ENCODE results near the gene DUS3L.
"Not testable (repeated sequence)": the region's sequence is repeated elsewhere in the genome, so short reads cannot be mapped to it uniquely, and the experiment has no call there.

The DUS3L gene

DNA sequence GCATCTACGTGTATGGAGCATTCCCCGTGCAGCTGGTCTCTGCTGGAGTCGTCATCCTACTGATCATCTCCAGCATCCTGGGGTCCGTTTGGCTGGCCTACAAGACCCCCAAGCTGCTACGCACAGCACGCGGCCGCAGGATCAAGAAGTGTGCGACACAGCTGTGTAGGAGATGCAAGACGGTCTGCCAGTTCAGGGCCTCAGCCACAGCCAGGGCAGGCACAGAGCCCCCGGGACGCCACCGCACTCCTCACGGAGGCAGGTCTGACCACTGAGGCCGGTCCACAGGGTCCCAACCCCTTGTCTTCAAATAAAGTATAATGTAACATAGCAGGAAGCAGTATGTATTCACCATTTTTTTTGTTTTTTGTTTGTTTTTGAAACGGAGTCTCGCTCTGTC, 12.6 kb downstream of the DUS3L start:
- DNase-seq (ENCODE audit: low spot score), result no peak
- no peak for FAIRE-seq

GRCh38 chr19:5775668-5776309, 15.2 kb downstream of the DUS3L start:
- no peak for FAIRE-seq
- DNase-seq (ENCODE audit: low spot score), result no peak

GRCh38 chr19:5774921-5775320, 16.0 kb downstream of the DUS3L start:
- FAIRE-seq, result no peak

GRCh38 chr19:5773276-5773675, 17.7 kb downstream of the DUS3L start:
- FAIRE-seq, result no peak
- DNase-seq (ENCODE audit: low spot score), result no peak

More at GRCh38 chr19:5774921-5775320, 16.0 kb downstream of the DUS3L start:
- no peak for DNase-seq (ENCODE audit: low spot score)

- no peak for FAIRE-seq
- DNase-seq (ENCODE audit: low spot score), result no peak
Measured at GRCh38 chr19:5772416-5772815, 18.5 kb downstream of the DUS3L start.

- DNase-seq (ENCODE audit: low spot score), result no peak
- FAIRE-seq, result no peak
Measured at GRCh38 chr19:5767949-5768348, 23.0 kb downstream of the DUS3L start.

DNA sequence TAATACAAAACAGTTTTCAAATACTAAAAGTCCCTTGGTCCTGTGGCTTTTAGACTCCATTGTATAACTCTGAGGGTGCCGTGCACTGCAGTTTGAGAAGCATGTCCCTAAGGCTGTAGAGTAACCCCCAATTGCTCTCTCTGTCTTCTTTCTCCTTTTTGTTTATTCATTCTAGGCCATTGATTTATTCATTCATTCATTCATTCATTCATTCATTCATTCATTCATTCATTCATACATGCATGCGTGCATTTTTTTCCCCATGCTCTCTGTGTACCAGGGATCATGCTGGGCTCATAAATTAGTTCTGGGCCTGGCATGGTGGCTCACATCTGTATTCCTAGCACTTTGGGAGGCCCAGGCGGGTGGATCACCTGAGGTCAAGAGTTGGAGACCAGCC, 25.7 kb downstream of the DUS3L start:
- no peak for DNase-seq (ENCODE audit: low spot score)
- no peak for FAIRE-seq

DNA sequence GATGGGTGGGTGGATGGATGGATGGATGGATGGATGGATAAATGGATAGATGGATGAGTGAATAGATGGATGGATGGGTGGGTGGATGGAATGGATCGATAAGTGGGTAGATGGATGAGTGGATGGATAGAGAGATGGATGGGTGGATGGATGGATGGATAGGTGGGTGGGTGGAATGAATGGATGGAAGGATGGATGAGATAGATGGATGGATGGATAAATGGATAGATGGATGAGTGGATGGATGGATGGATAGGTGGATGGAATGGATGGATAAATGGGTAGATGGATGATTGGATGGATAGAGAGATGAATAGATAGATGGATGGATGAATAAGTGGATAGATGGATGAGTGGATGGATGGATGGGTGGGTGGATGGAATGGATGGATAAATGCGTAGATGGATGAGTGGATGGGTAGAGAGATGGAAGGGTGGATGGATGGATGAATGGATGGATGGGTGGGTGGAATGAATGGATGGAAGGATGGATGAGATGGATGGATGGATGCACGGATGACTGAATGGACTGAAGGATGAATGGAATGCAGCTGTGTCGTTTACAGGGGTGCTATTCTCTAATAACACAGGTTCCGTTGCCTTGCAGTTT, 28.2 kb downstream of the DUS3L start:
- FAIRE-seq, result no peak
- no peak for DNase-seq (ENCODE audit: low spot score)

DNA sequence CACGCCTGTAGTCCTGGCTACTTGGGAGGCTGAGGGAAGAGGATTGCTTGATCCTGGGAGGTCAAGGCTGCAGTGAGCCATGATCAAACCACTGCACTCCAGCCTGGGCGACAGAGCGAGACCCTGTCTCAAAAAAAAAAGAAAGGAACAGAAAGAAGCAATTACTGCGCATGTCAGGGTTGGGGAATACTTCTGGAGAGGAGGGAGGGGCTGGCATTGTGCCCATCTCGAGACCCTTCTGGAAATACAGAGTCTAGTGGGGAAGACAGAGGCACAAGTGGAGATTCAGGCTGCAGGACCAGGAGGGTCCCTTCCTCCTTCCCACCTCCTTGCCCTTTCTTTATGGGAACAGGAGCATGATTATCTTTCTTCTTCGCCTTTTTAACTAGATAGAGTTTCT, 37.2 kb downstream of the DUS3L start:
- no peak for DNase-seq (ENCODE audit: low spot score)
- no peak for FAIRE-seq

- FAIRE-seq (no peak), DNase-seq (ENCODE audit: low spot score) (no peak)
Measured at GRCh38 chr19:5751709-5752108, 39.3 kb downstream of the DUS3L start.

DNA sequence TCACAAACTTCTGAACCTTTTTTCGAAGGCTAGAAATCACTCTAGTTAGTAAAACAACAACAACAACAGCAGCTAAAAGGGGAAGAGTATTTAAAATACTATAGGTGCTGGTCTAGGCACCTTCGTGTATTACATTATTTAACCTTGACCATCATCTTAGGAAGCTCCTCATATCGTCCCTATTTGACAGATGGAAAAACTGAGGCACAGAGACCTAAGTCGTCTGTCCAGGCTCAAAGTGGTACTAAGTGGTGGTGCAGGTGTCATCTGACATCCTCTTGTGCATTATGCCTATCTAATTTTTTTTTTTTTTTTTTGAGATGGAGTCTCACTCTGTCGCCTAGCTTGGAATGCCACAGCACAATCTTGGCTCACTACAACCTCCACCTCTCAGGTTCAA, 41.5 kb downstream of the DUS3L start:
- DNase-seq (ENCODE audit: low spot score) (no peak), FAIRE-seq (no peak)

DNA sequence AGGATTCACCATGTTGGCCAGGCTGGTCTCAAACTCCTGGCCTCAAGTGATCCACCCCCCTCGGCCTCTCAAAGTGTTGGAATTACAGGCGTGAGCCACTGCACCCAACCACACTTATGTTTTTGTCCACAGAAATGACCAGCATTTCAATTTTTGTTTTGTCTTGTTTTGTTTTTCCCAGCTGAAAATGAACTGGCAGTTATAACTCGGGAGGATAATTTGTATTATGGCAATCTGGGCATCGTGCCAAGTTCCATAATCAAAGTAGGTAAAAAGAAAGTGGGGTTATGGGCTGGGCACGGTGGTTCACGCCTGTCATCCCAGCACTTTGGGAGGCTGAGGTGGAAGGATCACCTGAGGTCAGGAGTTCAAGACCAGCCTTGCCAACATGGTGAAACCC, 42.0 kb downstream of the DUS3L start:
- FAIRE-seq; DNase-seq (ENCODE audit: low spot score): not testable (repeated sequence)

GRCh38 chr19:5744999-5745398, 46.0 kb downstream of the DUS3L start:
- not testable (repeated sequence) for FAIRE-seq

DNA sequence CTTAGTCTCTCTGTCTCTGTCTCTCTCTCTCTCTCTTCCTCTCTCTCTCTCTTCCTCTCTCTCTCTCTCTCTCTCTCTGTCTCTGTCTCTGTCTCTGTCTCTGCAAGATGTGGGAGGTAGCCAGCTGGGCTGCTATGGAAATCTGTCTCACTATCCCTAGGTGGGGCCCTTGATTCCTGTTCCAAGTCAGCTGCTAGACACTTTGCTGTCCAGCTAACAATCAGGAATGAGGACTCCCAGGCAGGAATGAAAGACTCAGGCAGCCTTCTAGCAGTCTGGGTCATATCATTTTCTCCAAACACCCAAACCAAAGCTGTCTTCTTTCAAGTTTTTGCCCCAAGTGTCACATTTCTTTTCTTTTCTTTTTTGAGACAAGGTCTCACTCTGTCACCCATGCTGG, 47.3 kb downstream of the DUS3L start:
- no peak for DNase-seq (ENCODE audit: low spot score)
- no peak for FAIRE-seq

More at GRCh38 chr19:5744999-5745398, 46.0 kb downstream of the DUS3L start:
- DNase-seq (ENCODE audit: low spot score), result not testable (repeated sequence)

GRCh38 chr19:5742051-5742450, 48.9 kb downstream of the DUS3L start:
- no peak for FAIRE-seq
- DNase-seq (ENCODE audit: low spot score), result no peak

GRCh38 chr19:5738423-5738822, 52.5 kb downstream of the DUS3L start:
- DNase-seq (ENCODE audit: low spot score), result no peak

More at GRCh38 chr19:5738423-5738822, 52.5 kb downstream of the DUS3L start:
- no peak for FAIRE-seq

All from RCC 7860 (cell line).